ENCODE measurements around the gene FBRSL1. TPM values are rescaled to one million over a fixed set of nuclear protein-coding genes. Genes with fewer than 3 reads are reported as not detected.

Gene FBRSL1
- total RNA-seq, 1 donor from 2014 or later = 108 TPM

- Mint-ChIP-seq H3K27me3 (peaks cover 8% of the 10 kb centered on the region), H3K4me1 (ENCODE audit: unreplicated experiment) (peaks cover 6% of the 10 kb centered on the region), H3K9me3 (no peaks in the 10 kb centered on the region)
Measured at GRCh38 chr12:132452596-132453350, 37.2 kb upstream of the FBRSL1 start.

GRCh38 chr12:132453361-132454192 lies 36.4 kb upstream of the FBRSL1 start:
- Mint-ChIP-seq H3K4me1 (ENCODE audit: unreplicated experiment) (peaks cover 6% of the 10 kb centered on the region), H3K27me3 (peaks cover 8% of the 10 kb centered on the region), H3K4me3 (no peak overlapping the region), H3K9me3 (no peaks in the 10 kb centered on the region), H3K36me3 (no peaks in the 10 kb centered on the region), H3K27ac (no peak overlapping the region)
- DNase-seq (ENCODE audit: extremely low spot score, unreplicated experiment) = no peak
- no peak for TF ChIP-seq CTCF (conservative IDR thresholded peaks at IDR 0.05)

More at GRCh38 chr12:132452596-132453350, 37.2 kb upstream of the FBRSL1 start:
- TF ChIP-seq CTCF (conservative IDR thresholded peaks at IDR 0.05) = no peak
- no peaks in the 10 kb centered on the region for H3K36me3 Mint-ChIP-seq
- no peak overlapping the region for H3K4me3 Mint-ChIP-seq
- DNase-seq (ENCODE audit: extremely low spot score, unreplicated experiment) = no peak
- peak overlapping the region; percentile 53 for H3K27ac Mint-ChIP-seq

- Mint-ChIP-seq H3K9me3 (no peaks in the 10 kb centered on the region), H3K27me3 (peaks cover 12% of the 10 kb centered on the region), H3K27ac (no peak overlapping the region), H3K4me1 (ENCODE audit: unreplicated experiment) (peaks cover 11% of the 10 kb centered on the region), H3K36me3 (no peaks in the 10 kb centered on the region), H3K4me3 (no peak overlapping the region)
- no peak for TF ChIP-seq CTCF (conservative IDR thresholded peaks at IDR 0.05)
- no peak for DNase-seq (ENCODE audit: extremely low spot score, unreplicated experiment)
Measured at GRCh38 chr12:132454193-132454932, 35.6 kb upstream of the FBRSL1 start.

GRCh38 chr12:132454933-132455418 lies 35.0 kb upstream of the FBRSL1 start:
- DNase-seq (ENCODE audit: extremely low spot score, unreplicated experiment) = no peak
- TF ChIP-seq CTCF (conservative IDR thresholded peaks at IDR 0.05) = no peak
- Mint-ChIP-seq H3K4me1 (ENCODE audit: unreplicated experiment) (peaks cover 6% of the 10 kb centered on the region), H3K27ac (no peak overlapping the region), H3K27me3 (peaks cover 12% of the 10 kb centered on the region), H3K9me3 (no peaks in the 10 kb centered on the region), H3K36me3 (no peaks in the 10 kb centered on the region), H3K4me3 (no peak overlapping the region)

GRCh38 chr12:132455565-132455964 lies 34.4 kb upstream of the FBRSL1 start:
- no peak for TF ChIP-seq CTCF (conservative IDR thresholded peaks at IDR 0.05)
- Mint-ChIP-seq H3K27ac (no peak overlapping the region), H3K9me3 (no peaks in the 10 kb centered on the region), H3K4me3 (no peak overlapping the region), H3K36me3 (no peaks in the 10 kb centered on the region), H3K27me3 (peaks cover 12% of the 10 kb centered on the region), H3K4me1 (ENCODE audit: unreplicated experiment) (peaks cover 6% of the 10 kb centered on the region)
- no peak for DNase-seq (ENCODE audit: extremely low spot score, unreplicated experiment)
